ENCODE measurements around the gene KCNJ14.
A peak's percentile ranks its signal among the peaks of the same experiment; 100 is the strongest.

GRCh38 chr19:48489608-48490216 is 34.3 kb downstream of the KCNJ14 start:
- TF ChIP-seq POLR2AphosphoS5 (IDR thresholded peaks at IDR 0.05; ENCODE audit: low read depth, low read length) (peak; percentile 76; the same call in 1 of the 2 replicates), EZH2 (IDR thresholded peaks at IDR 0.05; ENCODE audit: low read depth, low read length, severe bottlenecking) (no peak), CEBPB (IDR thresholded peaks at IDR 0.05; ENCODE audit: low read depth, low read length) (no peak), RFX5 (IDR thresholded peaks at IDR 0.05; ENCODE audit: borderline replicate concordance, low read depth, low read length) (no peak), POLR2A (IDR thresholded peaks at IDR 0.05; ENCODE audit: control extremely low read depth in 1 of 2, low read depth in 2 of 2, low read length in 2 of 2) (peak; percentile 13 to 28; a peak in 2 of 3 replicates)

All from H1 (cell line).